Measurements from ENCODE around the gene STOX1.
A peak's percentile ranks its signal among the peaks of the same experiment; 100 is the strongest.

DNA sequence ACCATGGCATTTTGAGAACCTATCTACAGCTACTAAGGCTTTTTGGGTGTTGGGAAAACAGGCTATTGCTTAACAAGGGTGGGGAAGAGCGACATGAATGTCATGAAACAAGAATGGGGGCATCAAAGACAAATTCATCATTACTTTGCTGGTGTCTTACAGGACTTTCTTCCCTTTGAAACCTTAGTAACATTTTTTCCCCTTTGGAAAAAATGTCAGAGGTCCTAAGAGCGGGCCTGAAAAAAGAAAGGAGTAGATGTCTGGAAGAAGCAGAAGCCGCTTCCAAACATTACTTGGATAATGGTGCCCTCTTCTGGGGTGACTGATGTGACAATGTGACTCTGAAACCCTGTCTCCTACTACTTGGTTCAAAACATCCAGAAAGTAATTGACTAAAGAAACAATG lies 70.0 kb downstream of the STOX1 start:
- TF ChIP-seq, protein P1, sequence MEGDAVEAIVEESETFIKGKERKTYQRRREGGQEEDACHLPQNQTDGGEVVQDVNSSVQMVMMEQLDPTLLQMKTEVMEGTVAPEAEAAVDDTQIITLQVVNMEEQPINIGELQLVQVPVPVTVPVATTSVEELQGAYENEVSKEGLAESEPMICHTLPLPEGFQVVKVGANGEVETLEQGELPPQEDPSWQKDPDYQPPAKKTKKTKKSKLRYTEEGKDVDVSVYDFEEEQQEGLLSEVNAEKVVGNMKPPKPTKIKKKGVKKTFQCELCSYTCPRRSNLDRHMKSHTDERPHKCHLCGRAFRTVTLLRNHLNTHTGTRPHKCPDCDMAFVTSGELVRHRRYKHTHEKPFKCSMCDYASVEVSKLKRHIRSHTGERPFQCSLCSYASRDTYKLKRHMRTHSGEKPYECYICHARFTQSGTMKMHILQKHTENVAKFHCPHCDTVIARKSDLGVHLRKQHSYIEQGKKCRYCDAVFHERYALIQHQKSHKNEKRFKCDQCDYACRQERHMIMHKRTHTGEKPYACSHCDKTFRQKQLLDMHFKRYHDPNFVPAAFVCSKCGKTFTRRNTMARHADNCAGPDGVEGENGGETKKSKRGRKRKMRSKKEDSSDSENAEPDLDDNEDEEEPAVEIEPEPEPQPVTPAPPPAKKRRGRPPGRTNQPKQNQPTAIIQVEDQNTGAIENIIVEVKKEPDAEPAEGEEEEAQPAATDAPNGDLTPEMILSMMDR (IDR thresholded peaks at IDR 0.05 in 2 of 3, conservative IDR thresholded peaks at IDR 0.05 in 1 of 3; ENCODE audit: borderline replicate concordance in 1 of 3, insufficient read depth in 1 of 3, low read depth in 2 of 3, low read length in 2 of 3): peak; percentile 30 to 68 (median 61); a peak in 5 of 6 replicates
- TF ChIP-seq POLR2A (IDR thresholded peaks at IDR 0.05; ENCODE audit: borderline replicate concordance, extremely low read depth, insufficient read depth, insufficient read length): no peak
- no peak for TF ChIP-seq POLR2AphosphoS5 (IDR thresholded peaks at IDR 0.05; ENCODE audit: low read depth, low read length)
- TF ChIP-seq, protein P2, sequence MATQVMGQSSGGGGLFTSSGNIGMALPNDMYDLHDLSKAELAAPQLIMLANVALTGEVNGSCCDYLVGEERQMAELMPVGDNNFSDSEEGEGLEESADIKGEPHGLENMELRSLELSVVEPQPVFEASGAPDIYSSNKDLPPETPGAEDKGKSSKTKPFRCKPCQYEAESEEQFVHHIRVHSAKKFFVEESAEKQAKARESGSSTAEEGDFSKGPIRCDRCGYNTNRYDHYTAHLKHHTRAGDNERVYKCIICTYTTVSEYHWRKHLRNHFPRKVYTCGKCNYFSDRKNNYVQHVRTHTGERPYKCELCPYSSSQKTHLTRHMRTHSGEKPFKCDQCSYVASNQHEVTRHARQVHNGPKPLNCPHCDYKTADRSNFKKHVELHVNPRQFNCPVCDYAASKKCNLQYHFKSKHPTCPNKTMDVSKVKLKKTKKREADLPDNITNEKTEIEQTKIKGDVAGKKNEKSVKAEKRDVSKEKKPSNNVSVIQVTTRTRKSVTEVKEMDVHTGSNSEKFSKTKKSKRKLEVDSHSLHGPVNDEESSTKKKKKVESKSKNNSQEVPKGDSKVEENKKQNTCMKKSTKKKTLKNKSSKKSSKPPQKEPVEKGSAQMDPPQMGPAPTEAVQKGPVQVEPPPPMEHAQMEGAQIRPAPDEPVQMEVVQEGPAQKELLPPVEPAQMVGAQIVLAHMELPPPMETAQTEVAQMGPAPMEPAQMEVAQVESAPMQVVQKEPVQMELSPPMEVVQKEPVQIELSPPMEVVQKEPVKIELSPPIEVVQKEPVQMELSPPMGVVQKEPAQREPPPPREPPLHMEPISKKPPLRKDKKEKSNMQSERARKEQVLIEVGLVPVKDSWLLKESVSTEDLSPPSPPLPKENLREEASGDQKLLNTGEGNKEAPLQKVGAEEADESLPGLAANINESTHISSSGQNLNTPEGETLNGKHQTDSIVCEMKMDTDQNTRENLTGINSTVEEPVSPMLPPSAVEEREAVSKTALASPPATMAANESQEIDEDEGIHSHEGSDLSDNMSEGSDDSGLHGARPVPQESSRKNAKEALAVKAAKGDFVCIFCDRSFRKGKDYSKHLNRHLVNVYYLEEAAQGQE (IDR thresholded peaks at IDR 0.05; ENCODE audit: low read depth): no peak
- TF ChIP-seq EZH2phosphoT487 (IDR thresholded peaks at IDR 0.05; ENCODE audit: borderline replicate concordance): no peak
- TF ChIP-seq JUND (IDR thresholded peaks at IDR 0.05): no peak
- TF ChIP-seq SIN3A (IDR thresholded peaks at IDR 0.05; ENCODE audit: low read depth): no peak
- no peak for TF ChIP-seq ZFX (IDR thresholded peaks at IDR 0.05)

Measured in HCT116 (cell line).